Endothelial cell (in vitro differentiated cells): ENCODE results near the gene TADA2B. TPM values are rescaled to one million over a fixed set of nuclear protein-coding genes. Genes with fewer than 3 reads are reported as not detected.
"Not testable (repeated sequence)": the region's sequence is repeated elsewhere in the genome, so short reads cannot be mapped to it uniquely, and the experiment has no call there.

Experiments
- DNase-seq: peaks from one replicate; pipeline ENCODE4 v3.0.0; 2021; ENCODE audit warnings: low spot score
- H3K27ac Mint-ChIP-seq: one replicate; pipeline ENCODE4 v1.8.0; 2021; ENCODE audit warnings: mixed read lengths, inconsistent platforms; ENCODE audit not compliant: unreplicated experiment
- H3K27me3 Mint-ChIP-seq: one replicate; pipeline ENCODE4 v1.8.0; 2021; ENCODE audit warnings: mild to moderate bottlenecking, moderate library complexity, mixed read lengths, inconsistent platforms; ENCODE audit not compliant: unreplicated experiment
- H3K36me3 Mint-ChIP-seq: one replicate; pipeline ENCODE4 v1.8.0; 2021; ENCODE audit warnings: mild to moderate bottlenecking, low read depth, mixed read lengths, inconsistent platforms; ENCODE audit not compliant: unreplicated experiment
- H3K4me1 Mint-ChIP-seq: one replicate; pipeline ENCODE4 v1.8.0; 2021; ENCODE audit warnings: mild to moderate bottlenecking, mixed read lengths, inconsistent platforms; ENCODE audit not compliant: unreplicated experiment
- H3K4me3 Mint-ChIP-seq: one replicate; pipeline ENCODE4 v1.8.0; 2021; ENCODE audit warnings: mild to moderate bottlenecking, mixed read lengths, inconsistent platforms; ENCODE audit not compliant: unreplicated experiment
- H3K9me3 Mint-ChIP-seq: one replicate; pipeline ENCODE4 v1.8.0; 2021; ENCODE audit warnings: mixed read lengths, inconsistent platforms; ENCODE audit not compliant: unreplicated experiment
- CTCF ChIP-seq: fragments of 200-600 bp; sonication (generic); IDR thresholded peaks from one replicate; pipeline ENCODE4 v1.5.0; 2021; ENCODE audit warnings: antibody characterized with exemption; ENCODE audit not compliant: unreplicated experiment
- total RNA-seq: library from RNA; stranded (reverse); fragmentation: NEBNext Ultra II Directional; extraction: Animal tissue kit (Norgen Biotek cat#: 25700); gene quantifications from one replicate; pipeline ENCODE4 v1.2.1, GENCODE V29; 2021; ENCODE audit not compliant: unreplicated experiment

Gene TADA2B
- total RNA-seq, 1 donor from 2014 or later: 20.2 TPM

DNA sequence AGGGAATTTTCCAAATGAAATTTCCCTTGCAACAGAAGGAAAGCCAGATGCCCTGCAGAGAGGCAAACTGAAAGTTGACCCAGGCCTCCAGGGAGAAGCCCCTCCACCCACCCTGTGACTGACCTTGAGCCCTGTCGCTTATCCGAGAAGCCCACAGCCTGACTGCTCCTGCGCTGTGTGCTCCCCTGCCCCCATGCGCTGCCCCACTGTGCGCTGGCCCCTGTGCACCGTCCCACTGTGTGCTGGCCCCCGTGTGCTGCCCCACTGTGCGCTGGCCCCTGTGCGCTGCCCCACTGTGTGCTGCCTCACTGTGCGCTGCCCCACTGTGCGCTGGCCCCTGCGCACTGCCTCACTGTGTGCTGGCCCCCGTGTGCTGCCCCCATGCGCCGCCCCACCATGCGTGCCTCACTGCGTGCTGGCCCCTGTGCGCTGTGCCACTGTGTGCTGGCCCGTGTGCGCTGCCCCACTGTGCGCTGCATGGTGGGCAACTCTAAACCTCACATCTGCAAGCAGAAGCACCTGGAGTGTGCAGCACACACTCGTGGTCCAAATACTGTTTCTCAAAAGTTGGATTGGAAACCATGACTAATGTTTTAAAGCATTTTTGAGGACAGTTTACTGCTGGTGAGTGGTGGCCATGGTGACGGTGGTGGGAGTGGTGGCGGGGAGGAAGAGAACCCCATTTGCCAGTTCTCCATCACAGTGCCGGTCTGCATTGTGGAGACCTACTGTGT lies 33.0 kb downstream of the TADA2B start:
- H3K36me3 Mint-ChIP-seq: no peaks in the 10 kb centered on the region
- no peak overlapping the region for H3K4me3 Mint-ChIP-seq
- TF ChIP-seq CTCF: no peak
- no peaks in the 10 kb centered on the region for H3K4me1 Mint-ChIP-seq
- DNase-seq: no peak
- H3K9me3 Mint-ChIP-seq: no peaks in the 10 kb centered on the region
- H3K27me3 Mint-ChIP-seq: peaks cover 5% of the 10 kb centered on the region
- H3K27ac Mint-ChIP-seq: no peak overlapping the region

DNA sequence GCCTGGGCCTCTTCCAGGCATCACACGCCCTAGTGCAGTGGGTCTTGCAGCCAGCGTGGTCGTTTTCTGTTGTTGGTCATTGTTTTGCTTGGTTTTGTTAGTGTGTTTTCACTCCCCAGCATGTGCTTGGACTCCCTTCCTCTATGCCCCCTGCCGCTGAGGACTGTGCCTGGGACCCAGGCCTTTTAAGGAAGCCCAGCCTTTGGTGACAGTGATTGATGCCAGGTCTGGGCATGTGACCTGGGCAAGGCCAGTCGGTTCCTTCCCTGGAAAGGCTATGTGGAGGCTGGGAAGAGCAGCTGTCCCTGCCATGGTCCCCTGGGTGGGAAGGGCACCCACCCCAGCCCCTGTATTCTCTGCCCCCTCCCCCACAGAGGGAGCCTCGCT lies 33.5 kb downstream of the TADA2B start:
- TF ChIP-seq CTCF: no peak
- Mint-ChIP-seq H3K27ac (no peak overlapping the region), H3K36me3 (no peaks in the 10 kb centered on the region), H3K4me3 (no peak overlapping the region), H3K9me3 (no peaks in the 10 kb centered on the region), H3K4me1 (no peaks in the 10 kb centered on the region), H3K27me3 (peaks cover 6% of the 10 kb centered on the region)
- no peak for DNase-seq

GRCh38 chr4:7077371-7077770 lies 34.2 kb downstream of the TADA2B start:
- H3K27ac Mint-ChIP-seq: no peak overlapping the region
- H3K27me3 Mint-ChIP-seq: peaks cover 6% of the 10 kb centered on the region
- H3K4me1 Mint-ChIP-seq: no peaks in the 10 kb centered on the region
- no peak overlapping the region for H3K4me3 Mint-ChIP-seq
- DNase-seq: no peak
- no peak for TF ChIP-seq CTCF
- H3K9me3 Mint-ChIP-seq: no peaks in the 10 kb centered on the region
- no peaks in the 10 kb centered on the region for H3K36me3 Mint-ChIP-seq

DNA sequence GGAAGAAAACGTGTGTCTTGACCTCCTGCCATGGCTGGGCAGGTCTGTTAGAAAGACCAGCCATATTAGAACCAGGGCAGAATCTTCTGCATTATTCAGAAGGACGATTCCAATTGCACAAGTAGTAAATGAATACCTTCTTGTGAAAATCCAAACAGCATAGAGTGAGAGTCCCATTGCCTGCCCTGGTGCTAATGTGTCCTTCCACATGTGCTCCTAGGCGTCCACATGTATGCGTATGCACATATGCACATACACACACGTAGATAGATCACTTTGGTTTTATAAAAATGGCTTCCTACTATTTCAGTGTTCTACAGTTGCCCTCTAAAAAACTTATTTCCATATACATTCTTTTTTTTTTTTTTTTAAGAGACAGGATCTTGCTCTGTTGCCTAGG lies 34.9 kb downstream of the TADA2B start:
- Mint-ChIP-seq H3K36me3 (no peaks in the 10 kb centered on the region), H3K4me1 (no peaks in the 10 kb centered on the region), H3K9me3 (no peaks in the 10 kb centered on the region), H3K4me3 (no peak overlapping the region), H3K27me3 (peaks cover 6% of the 10 kb centered on the region), H3K27ac (no peak overlapping the region)
- no peak for TF ChIP-seq CTCF
- no peak for DNase-seq

DNA sequence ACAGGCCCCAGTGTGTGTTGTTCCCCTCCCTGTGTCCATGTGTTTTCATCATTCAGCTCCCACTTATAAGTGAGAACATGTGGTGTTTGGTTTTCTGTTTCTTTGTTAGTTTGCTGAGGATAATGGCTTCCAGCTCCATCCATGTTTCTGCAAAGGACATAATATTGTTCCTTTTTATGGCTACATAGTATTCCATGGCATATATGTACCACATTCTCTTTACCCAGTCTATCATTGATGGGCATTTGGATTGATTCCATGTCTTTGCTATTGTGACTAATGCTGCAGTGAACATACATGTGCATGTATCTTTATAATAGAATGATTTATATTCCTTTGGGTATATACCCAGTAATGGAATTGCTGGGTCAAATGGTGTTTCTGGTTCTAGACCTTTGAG lies 36.3 kb downstream of the TADA2B start:
- not testable (repeated sequence) for H3K27me3 Mint-ChIP-seq, DNase-seq, H3K4me3 Mint-ChIP-seq, H3K27ac Mint-ChIP-seq, H3K9me3 Mint-ChIP-seq, H3K4me1 Mint-ChIP-seq, H3K36me3 Mint-ChIP-seq

DNA sequence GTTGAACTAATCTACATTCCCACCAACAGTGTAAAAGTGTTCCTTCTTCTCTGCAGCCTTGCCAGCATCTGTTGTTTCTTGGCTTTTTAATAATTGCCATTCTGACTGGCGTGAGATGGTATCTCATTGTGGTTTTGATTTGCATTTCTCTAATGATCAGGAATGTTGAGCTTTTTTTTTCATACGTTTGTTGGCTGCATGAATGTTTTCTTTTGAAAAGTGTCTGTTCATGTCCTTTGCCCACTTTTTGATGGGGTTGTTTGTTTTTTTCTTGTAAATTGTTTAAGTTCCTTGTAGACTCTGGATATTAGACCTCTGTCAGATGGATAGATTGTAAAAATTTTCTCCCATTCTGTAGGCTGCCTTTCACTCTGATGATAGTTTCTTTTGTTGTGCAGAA lies 36.7 kb downstream of the TADA2B start:
- not testable (repeated sequence) for H3K4me3 Mint-ChIP-seq, H3K9me3 Mint-ChIP-seq, H3K27me3 Mint-ChIP-seq, H3K4me1 Mint-ChIP-seq, H3K36me3 Mint-ChIP-seq, DNase-seq, H3K27ac Mint-ChIP-seq
